ENCODE measurements around the gene PEX14.

PEX14 gene

DNA sequence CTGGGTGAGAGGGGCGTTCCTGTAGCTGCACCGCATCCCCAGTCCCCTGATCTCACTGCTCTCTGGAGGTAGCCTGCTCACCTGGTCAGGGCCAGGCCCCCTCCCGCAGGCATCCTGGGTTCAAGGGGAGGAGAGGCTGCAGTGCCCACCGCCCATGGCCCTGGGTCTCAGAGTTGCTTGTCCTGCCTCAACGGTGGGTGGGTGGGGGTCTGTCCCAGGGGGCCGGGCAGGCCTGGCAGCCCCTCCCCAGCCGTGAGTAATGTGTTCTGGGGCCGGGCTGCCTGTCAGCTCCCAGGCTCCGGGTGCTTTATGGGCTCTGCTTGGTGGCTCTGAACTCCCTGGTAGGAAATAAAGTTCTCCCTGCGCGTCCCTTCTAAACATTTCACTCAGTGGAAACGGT, 194.8 kb downstream of the PEX14 start:
- Histone ChIP-seq H3K9me3 (no peaks in the 10 kb centered on the region), H3K4me3 (ENCODE audit: low read depth in 1 of 2, low read length in 1 of 2) (no peak overlapping the region), H3K4me1 (ENCODE audit: control insufficient read depth in 1 of 2, insufficient read depth in 1 of 2, low read depth in 1 of 2, low read length in 1 of 2) (peaks cover 5% of the 10 kb centered on the region in 2 experiments), H3K36me3 (peaks cover 9% of the 10 kb centered on the region), H3K27me3 (peaks cover 14% of the 10 kb centered on the region), H3K27ac (no peak overlapping the region)
- TF ChIP-seq, protein P1, sequence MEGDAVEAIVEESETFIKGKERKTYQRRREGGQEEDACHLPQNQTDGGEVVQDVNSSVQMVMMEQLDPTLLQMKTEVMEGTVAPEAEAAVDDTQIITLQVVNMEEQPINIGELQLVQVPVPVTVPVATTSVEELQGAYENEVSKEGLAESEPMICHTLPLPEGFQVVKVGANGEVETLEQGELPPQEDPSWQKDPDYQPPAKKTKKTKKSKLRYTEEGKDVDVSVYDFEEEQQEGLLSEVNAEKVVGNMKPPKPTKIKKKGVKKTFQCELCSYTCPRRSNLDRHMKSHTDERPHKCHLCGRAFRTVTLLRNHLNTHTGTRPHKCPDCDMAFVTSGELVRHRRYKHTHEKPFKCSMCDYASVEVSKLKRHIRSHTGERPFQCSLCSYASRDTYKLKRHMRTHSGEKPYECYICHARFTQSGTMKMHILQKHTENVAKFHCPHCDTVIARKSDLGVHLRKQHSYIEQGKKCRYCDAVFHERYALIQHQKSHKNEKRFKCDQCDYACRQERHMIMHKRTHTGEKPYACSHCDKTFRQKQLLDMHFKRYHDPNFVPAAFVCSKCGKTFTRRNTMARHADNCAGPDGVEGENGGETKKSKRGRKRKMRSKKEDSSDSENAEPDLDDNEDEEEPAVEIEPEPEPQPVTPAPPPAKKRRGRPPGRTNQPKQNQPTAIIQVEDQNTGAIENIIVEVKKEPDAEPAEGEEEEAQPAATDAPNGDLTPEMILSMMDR (IDR thresholded peaks at IDR 0.05), result no peak

DNA sequence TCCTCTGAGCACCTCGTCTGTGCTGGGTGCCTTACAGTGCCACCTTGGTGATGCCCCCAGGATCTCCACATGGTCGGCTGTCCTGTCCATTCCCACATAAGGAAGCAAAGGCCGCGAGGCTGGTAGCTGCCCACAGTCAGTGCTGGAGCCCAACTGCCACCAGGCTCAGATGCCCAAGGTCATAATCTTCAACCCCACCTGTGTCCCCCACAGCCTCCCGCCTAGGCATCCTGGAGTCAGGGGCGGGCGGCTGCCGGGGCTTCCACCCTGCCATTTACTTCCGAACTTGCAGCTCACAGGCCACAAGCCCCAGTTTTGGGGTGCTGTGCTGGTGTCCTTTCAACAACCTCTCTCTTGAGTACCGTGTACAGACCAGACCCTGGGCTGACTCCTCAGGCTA, 195.4 kb downstream of the PEX14 start:
- H3K27ac ChIP-seq, result no peak overlapping the region
- peaks cover 3% of the 10 kb centered on the region for H3K36me3 ChIP-seq
- TF ChIP-seq, protein P1 (IDR thresholded peaks at IDR 0.05), result no peak
- H3K9me3 ChIP-seq, result no peaks in the 10 kb centered on the region
- H3K27me3 ChIP-seq, result peaks cover 14% of the 10 kb centered on the region
- peaks cover 5% of the 10 kb centered on the region in 2 experiments for H3K4me1 ChIP-seq (ENCODE audit: control insufficient read depth in 1 of 2, insufficient read depth in 1 of 2, low read depth in 1 of 2, low read length in 1 of 2)
- H3K4me3 ChIP-seq (ENCODE audit: low read depth in 1 of 2, low read length in 1 of 2), result no peak overlapping the region

DNA sequence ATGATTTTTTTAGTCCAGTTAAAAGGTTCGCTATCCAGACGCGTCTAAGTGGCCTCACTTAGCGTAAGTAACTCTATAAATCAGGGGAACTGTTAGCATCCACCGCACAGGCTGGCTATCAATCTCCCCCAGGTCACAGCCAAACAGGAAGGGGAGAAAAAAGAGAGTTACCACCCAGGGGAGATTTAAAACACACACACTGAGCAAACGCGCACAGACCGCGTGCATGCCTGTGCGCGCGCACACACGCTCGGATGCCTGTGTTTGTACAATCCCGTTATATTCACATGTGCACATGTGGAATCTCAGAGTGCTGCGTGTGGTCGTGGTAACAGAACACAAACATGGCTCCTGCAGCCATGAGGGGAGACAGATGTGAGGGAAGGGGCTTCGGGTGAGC, 196.3 kb downstream of the PEX14 start:
- peaks cover 5% of the 10 kb centered on the region in 2 experiments for H3K4me1 ChIP-seq (ENCODE audit: control insufficient read depth in 1 of 2, insufficient read depth in 1 of 2, low read depth in 1 of 2, low read length in 1 of 2)
- H3K36me3 ChIP-seq, result no peaks in the 10 kb centered on the region
- peaks cover 14% of the 10 kb centered on the region for H3K27me3 ChIP-seq
- H3K4me3 ChIP-seq (ENCODE audit: low read depth in 1 of 2, low read length in 1 of 2), result no peak overlapping the region
- no peak overlapping the region for H3K27ac ChIP-seq
- TF ChIP-seq, protein P1 (IDR thresholded peaks at IDR 0.05), result no peak
- H3K9me3 ChIP-seq, result no peaks in the 10 kb centered on the region

DNA sequence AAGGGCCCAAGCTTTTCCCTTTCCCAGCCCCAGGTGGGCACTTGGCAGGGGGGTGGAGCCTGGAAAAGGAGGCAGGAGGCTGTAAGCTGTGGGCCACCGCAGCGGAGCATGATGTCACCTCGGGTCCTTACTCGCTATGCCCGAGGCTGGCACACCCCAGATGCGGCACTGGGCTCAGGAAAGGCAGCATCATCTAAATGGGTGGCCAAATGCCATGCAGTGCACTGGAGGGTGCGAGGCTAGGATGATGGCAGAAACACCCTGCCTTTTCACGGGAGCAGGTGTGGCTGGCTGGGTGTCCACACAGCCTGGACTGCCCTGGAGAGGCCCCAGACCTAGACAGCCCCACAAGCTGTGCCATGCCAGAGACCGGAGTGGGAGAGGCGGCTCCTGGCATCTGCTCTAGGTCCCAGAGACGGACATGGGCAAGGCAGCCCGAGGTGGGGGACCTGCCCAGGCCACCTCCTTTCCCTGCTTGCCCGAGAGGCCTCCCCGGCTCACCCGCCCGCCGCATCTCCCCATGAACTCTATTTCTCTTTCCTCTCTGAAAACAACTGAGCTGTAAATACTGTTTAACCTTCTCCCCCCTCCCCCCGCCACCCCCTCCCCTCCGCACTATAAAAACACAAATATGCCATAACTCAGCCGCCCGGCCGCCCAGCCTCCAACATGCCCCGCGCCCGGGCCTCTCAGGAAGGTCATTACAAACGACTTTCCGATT, 197.0 kb downstream of the PEX14 start:
- Histone ChIP-seq H3K27ac (no peak overlapping the region), H3K9me3 (no peaks in the 10 kb centered on the region), H3K36me3 (no peaks in the 10 kb centered on the region), H3K27me3 (peaks cover 14% of the 10 kb centered on the region), H3K4me3 (ENCODE audit: low read depth in 1 of 2, low read length in 1 of 2) (no peak overlapping the region), H3K4me1 (ENCODE audit: control insufficient read depth in 1 of 2, insufficient read depth in 1 of 2, low read depth in 1 of 2, low read length in 1 of 2) (peaks cover 5% of the 10 kb centered on the region in 2 experiments)
- TF ChIP-seq, protein P1 (IDR thresholded peaks at IDR 0.05), result no peak

DNA sequence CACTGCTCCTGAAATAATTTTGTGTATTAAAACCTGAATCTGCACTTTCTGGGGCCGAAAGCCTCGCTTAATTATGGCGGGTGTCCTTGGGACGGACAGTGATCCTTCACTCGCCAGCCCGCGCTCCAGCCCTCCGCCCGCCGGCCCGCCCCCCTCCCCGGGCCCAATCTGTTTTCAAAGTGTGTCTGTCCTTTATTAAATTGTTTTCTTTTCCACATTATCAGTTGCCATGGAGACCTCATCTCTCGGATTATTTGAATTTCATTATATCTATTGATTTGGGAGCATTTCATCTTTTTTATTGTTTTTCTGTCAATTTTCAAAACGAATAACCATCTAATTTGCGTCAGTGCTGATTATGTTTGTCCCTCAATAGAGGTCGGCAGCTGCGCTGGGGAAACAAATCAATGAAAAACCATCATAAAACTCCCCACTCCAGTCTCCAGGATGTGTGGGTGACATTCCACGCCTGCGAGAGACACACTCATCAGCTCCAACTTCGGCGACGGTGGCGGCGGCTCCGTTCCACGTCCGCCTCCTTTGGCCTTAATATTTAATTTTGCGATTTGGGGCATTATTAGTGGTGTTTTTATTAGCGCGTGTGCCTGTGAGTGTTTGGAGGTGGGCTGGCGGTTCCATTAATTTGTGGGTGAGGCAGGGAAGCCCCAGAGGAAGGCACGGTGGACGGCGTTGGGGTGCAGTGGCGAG, 197.7 kb downstream of the PEX14 start:
- TF ChIP-seq, protein P1 (IDR thresholded peaks at IDR 0.05), result no peak

More for the DNA sequence above, 197.7 kb downstream of the PEX14 start:
- H3K36me3 ChIP-seq, result no peaks in the 10 kb centered on the region
- no peak overlapping the region for H3K4me3 ChIP-seq (ENCODE audit: low read depth in 1 of 2, low read length in 1 of 2)
- H3K9me3 ChIP-seq, result no peaks in the 10 kb centered on the region
- H3K4me1 ChIP-seq (ENCODE audit: control insufficient read depth in 1 of 2, insufficient read depth in 1 of 2, low read depth in 1 of 2, low read length in 1 of 2), result peaks cover 5% of the 10 kb centered on the region in 2 experiments
- H3K27ac ChIP-seq, result no peak overlapping the region
- H3K27me3 ChIP-seq, result peaks cover 14% of the 10 kb centered on the region
